Measurements from ENCODE around the gene MAGEB1.

DNA sequence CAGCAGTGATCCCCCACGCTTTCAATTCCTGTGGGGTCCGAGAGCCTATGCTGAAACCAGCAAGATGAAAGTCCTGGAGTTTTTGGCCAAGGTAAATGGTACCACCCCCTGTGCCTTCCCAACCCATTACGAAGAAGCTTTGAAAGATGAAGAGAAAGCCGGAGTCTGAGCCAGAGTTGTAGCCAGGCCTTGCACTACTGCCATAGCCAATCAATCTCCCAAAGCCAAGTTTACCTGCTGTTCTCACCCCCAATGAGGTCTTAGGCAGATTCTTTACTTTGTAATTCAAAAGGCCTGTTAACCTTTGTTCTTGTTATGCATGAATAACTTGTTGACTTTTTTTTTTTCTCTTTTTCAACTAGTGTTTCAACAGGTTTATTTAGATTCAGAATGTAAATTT, 27.6 kb upstream of the MAGEB1 start:
- TF ChIP-seq, protein P1, sequence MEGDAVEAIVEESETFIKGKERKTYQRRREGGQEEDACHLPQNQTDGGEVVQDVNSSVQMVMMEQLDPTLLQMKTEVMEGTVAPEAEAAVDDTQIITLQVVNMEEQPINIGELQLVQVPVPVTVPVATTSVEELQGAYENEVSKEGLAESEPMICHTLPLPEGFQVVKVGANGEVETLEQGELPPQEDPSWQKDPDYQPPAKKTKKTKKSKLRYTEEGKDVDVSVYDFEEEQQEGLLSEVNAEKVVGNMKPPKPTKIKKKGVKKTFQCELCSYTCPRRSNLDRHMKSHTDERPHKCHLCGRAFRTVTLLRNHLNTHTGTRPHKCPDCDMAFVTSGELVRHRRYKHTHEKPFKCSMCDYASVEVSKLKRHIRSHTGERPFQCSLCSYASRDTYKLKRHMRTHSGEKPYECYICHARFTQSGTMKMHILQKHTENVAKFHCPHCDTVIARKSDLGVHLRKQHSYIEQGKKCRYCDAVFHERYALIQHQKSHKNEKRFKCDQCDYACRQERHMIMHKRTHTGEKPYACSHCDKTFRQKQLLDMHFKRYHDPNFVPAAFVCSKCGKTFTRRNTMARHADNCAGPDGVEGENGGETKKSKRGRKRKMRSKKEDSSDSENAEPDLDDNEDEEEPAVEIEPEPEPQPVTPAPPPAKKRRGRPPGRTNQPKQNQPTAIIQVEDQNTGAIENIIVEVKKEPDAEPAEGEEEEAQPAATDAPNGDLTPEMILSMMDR (IDR thresholded peaks at IDR 0.05; ENCODE audit: low read depth, low read length, poor library complexity, severe bottlenecking) = no peak
- no peak for TF ChIP-seq EZH2phosphoT487 (IDR thresholded peaks at IDR 0.05; ENCODE audit: borderline replicate concordance, low read length)
